CD4-positive, CD25-positive, alpha-beta regulatory T cell (primary cell): ENCODE measurements around the gene ATP2B2. TPM values are rescaled to one million over a fixed set of nuclear protein-coding genes. Genes with fewer than 3 reads are reported as not detected.
A peak's percentile ranks its signal among the peaks of the same experiment; 100 is the strongest.

Experiments used
- ATAC-seq, 2 donors: fragments of 150-1000 bp; cut with Tn5 transposase; one replicate each; pipeline ENCODE4 v1.10.0; 2021; ENCODE audit warnings: low read depth in 2 of 2, moderate number of reproducible peaks in 2 of 2, moderate library complexity in 1 of 2
- DNase-seq, 3 donors: peaks; one replicate each; pipeline versions ENCODE4 v3.0.0 to v3.0.0-alpha.2; 2012 to 2022; ENCODE audit warnings: mixed read lengths in 1 of 3
- H3K27ac ChIP-seq: one replicate; pipeline ENCODE4 v1.7.0; 2013; ENCODE audit warnings: mild to moderate bottlenecking, low read length; ENCODE audit not compliant: insufficient read depth, poor library complexity, severe bottlenecking
- H3K27me3 ChIP-seq: one replicate; pipeline ENCODE4 v1.7.0; 2013; ENCODE audit warnings: low read length; ENCODE audit not compliant: control insufficient read depth, insufficient read depth
- H3K36me3 ChIP-seq: one replicate; pipeline ENCODE4 v1.7.0; 2013; ENCODE audit warnings: mild to moderate bottlenecking, low read length, moderate library complexity; ENCODE audit not compliant: control insufficient read depth, insufficient read depth
- H3K4me1 ChIP-seq: 2 replicates; pipeline ENCODE4 v1.7.0; 2013; ENCODE audit warnings: mild to moderate bottlenecking, low read length; ENCODE audit not compliant: insufficient read depth, control insufficient read depth, poor library complexity, severe bottlenecking
- H3K4me3 ChIP-seq: one replicate; pipeline ENCODE4 v1.7.0; 2013; ENCODE audit warnings: low read depth, mild to moderate bottlenecking, low read length, moderate library complexity
- H3K9me3 ChIP-seq, 2 experiments: 1 replicate in 1 of 2; 2 replicates in 1 of 2; pipeline ENCODE4 v1.7.0; 2013; ENCODE audit warnings: low read length in 2 of 2, mild to moderate bottlenecking in 1 of 2, moderate library complexity in 1 of 2; ENCODE audit not compliant: control insufficient read depth in 2 of 2
- H3K27ac Mint-ChIP-seq, 3 donors: one replicate each; pipeline ENCODE4 v1.8.0; 2020 to 2022; ENCODE audit warnings: mild to moderate bottlenecking in 3 of 3, mixed read lengths in 3 of 3, moderate library complexity in 2 of 3
- H3K27me3 Mint-ChIP-seq: one replicate; pipeline ENCODE4 v1.8.0; 2022; ENCODE audit warnings: mild to moderate bottlenecking, mixed read lengths
- H3K36me3 Mint-ChIP-seq: one replicate; pipeline ENCODE4 v1.8.0; 2020; ENCODE audit warnings: mixed read lengths
- H3K4me1 Mint-ChIP-seq, 4 donors: one replicate each; pipeline ENCODE4 v1.8.0; 2020 to 2022; ENCODE audit warnings: mixed read lengths in 4 of 4, mild to moderate bottlenecking in 1 of 4
- H3K4me3 Mint-ChIP-seq, 4 donors: one replicate each; pipeline ENCODE4 v1.8.0; 2020 to 2022; ENCODE audit warnings: mild to moderate bottlenecking in 4 of 4, mixed read lengths in 4 of 4, moderate library complexity in 3 of 4
- H3K9me3 Mint-ChIP-seq, 7 donors: one replicate each; pipeline ENCODE4 v1.8.0; 2020 to 2022; ENCODE audit warnings: mixed read lengths in 7 of 7, mild to moderate bottlenecking in 3 of 7, moderate library complexity in 2 of 7
- polyA plus RNA-seq, 4 donors: library from polyadenylated mRNA; unstranded; fragments of 300-500 nt; fragmentation: Illumina TruSeq; gene quantifications; one replicate each; pipeline ENCODE4 v1.2.3, GENCODE V29; 2021
- total RNA-seq: library from RNA; stranded (reverse); gene quantifications from one replicate; pipeline ENCODE4 v1.2.3, GENCODE V29; 2022

Gene ATP2B2
- total and polyA plus RNA-seq, 5 donors from 2014 or later: 0.13 TPM; not detected in 4

DNA sequence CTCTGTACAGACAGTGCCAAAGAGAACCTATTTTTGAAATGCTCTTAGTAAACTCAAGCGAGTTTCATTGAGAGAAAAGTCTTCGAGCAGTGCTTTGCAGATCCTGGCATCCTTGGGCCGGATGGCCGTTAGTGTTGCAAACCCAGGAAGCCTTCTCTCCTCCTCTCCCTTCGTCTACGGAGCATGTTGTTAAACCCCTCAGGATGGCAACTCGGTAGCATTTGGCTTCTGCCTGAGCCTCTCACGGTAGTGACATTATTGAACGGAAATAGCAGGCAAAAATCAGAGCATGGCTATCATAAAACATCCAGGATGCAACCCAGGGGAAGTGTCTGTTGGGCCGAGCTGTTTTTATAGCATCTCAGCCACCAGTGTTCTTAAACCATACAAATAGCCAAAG is 177.8 kb downstream of the ATP2B2 start:
- no peaks in the 10 kb centered on the region for H3K36me3 Mint-ChIP-seq
- DNase-seq: no peak
- Histone ChIP-seq H3K9me3 (no peaks in the 10 kb centered on the region), H3K27ac (no peak overlapping the region), H3K27me3 (peaks cover 2% of the 10 kb centered on the region), H3K4me1 (no peaks in the 10 kb centered on the region), H3K36me3 (no peaks in the 10 kb centered on the region), H3K4me3 (no peak overlapping the region)
- H3K4me1 Mint-ChIP-seq: no peaks in the 10 kb centered on the region
- no peak for ATAC-seq
- no peak overlapping the region for H3K27ac Mint-ChIP-seq
- peaks cover 40% of the 10 kb centered on the region for H3K27me3 Mint-ChIP-seq
- peaks cover 0 to 2% (median 0%) of the 10 kb centered on the region in 7 donors for H3K9me3 Mint-ChIP-seq
- H3K4me3 Mint-ChIP-seq: no peak overlapping the region

- no peaks in the 10 kb centered on the region for H3K27me3 ChIP-seq
- no peak for ATAC-seq
- DNase-seq: peak in 2 of 3 donors; percentile 32 to 48
- H3K4me3 ChIP-seq: no peak overlapping the region
- H3K27me3 Mint-ChIP-seq: peaks cover 4% of the 10 kb centered on the region
- peaks cover 0 to 2% (median 0%) of the 10 kb centered on the region in 7 donors for H3K9me3 Mint-ChIP-seq
- peaks cover 4% of the 10 kb centered on the region for H3K36me3 Mint-ChIP-seq
- H3K27ac ChIP-seq: no peak overlapping the region
- H3K4me1 Mint-ChIP-seq: peaks cover 4 to 34% (median 15%) of the 10 kb centered on the region in 4 donors
- peak overlapping the region in 2 of 3 donors; percentile 55 to 94 for H3K27ac Mint-ChIP-seq
- peaks cover 22% of the 10 kb centered on the region for H3K4me1 ChIP-seq
- H3K9me3 ChIP-seq: no peaks in the 10 kb centered on the region
- H3K4me3 Mint-ChIP-seq: peak overlapping the region in 3 of 4 donors; percentile 38 to 95 (median 43)
- H3K36me3 ChIP-seq: peaks cover 11% of the 10 kb centered on the region
Measured at GRCh38 chr3:10322352-10322710, 183.1 kb downstream of the ATP2B2 start.

GRCh38 chr3:10321630-10322351 is 183.6 kb downstream of the ATP2B2 start:
- H3K27me3 Mint-ChIP-seq: peaks cover 4% of the 10 kb centered on the region
- DNase-seq (no peak), ATAC-seq (no peak)
- peaks cover 0 to 2% (median 0%) of the 10 kb centered on the region in 7 donors for H3K9me3 Mint-ChIP-seq
- Histone ChIP-seq H3K36me3 (peaks cover 16% of the 10 kb centered on the region), H3K27me3 (no peaks in the 10 kb centered on the region), H3K4me3 (no peak overlapping the region), H3K9me3 (no peaks in the 10 kb centered on the region), H3K4me1 (peaks cover 22% of the 10 kb centered on the region), H3K27ac (peak overlapping the region; percentile 76)
- H3K4me1 Mint-ChIP-seq: peaks cover 4 to 37% (median 15%) of the 10 kb centered on the region in 4 donors
- peaks cover 4% of the 10 kb centered on the region for H3K36me3 Mint-ChIP-seq
- H3K4me3 Mint-ChIP-seq: peak overlapping the region; percentile 90 to 95 (median 94)
- H3K27ac Mint-ChIP-seq: peak overlapping the region in 2 of 3 donors; percentile 94 to 97

- ATAC-seq (no peak), DNase-seq (no peak)
- peaks cover 28% of the 10 kb centered on the region for H3K36me3 ChIP-seq
- Mint-ChIP-seq H3K4me1 (peaks cover 4 to 37% (median 15%) of the 10 kb centered on the region in 4 donors), H3K4me3 (peak overlapping the region; percentile 90 to 95 (median 94)), H3K27ac (peak overlapping the region; percentile 74 to 97 (median 94)), H3K36me3 (peaks cover 4% of the 10 kb centered on the region), H3K27me3 (no peaks in the 10 kb centered on the region), H3K9me3 (peaks cover 0 to 2% (median 0%) of the 10 kb centered on the region in 7 donors)
- H3K27me3 ChIP-seq: no peaks in the 10 kb centered on the region
- peaks cover 22% of the 10 kb centered on the region for H3K4me1 ChIP-seq
- no peaks in the 10 kb centered on the region for H3K9me3 ChIP-seq
- H3K27ac ChIP-seq: peak overlapping the region; percentile 76
- peak overlapping the region; percentile 97 for H3K4me3 ChIP-seq
Measured at GRCh38 chr3:10320320-10320677, 185.1 kb downstream of the ATP2B2 start.

DNA sequence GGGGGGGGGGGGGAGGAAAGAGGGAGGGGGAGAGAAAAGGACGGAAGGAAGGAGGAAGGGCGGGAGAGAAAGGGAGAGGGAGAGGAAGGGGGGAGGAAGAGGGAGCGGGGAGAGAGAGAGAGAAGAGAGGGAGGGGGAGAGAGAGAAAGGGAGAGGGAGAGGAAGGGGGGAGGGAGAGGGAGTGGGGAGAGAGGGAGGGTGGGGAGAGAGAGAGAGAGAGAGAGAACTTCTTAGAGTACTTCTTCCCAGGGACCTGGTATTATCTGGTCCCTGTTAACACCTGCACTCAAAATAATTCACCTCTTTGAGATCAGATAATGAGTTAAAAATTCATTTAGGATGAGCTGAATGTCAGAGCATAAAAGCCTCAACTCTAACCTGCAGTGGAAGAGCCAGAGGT is 185.6 kb downstream of the ATP2B2 start:
- Histone ChIP-seq H3K9me3 (no peaks in the 10 kb centered on the region), H3K27me3 (no peaks in the 10 kb centered on the region), H3K4me1 (peaks cover 22% of the 10 kb centered on the region), H3K4me3 (peak overlapping the region; percentile 97), H3K27ac (peak overlapping the region; percentile 24), H3K36me3 (peaks cover 32% of the 10 kb centered on the region)
- ATAC-seq (no peak), DNase-seq (no peak)
- Mint-ChIP-seq H3K4me1 (peaks cover 4 to 37% (median 15%) of the 10 kb centered on the region in 4 donors), H3K9me3 (peaks cover 0 to 2% (median 0%) of the 10 kb centered on the region in 7 donors), H3K36me3 (peaks cover 6% of the 10 kb centered on the region), H3K4me3 (peak overlapping the region; percentile 90 to 95 (median 94)), H3K27ac (peak overlapping the region in 2 of 3 donors; percentile 94 to 97), H3K27me3 (no peaks in the 10 kb centered on the region)

GRCh38 chr3:10319251-10319650 is 186.1 kb downstream of the ATP2B2 start:
- Mint-ChIP-seq H3K27ac (peak overlapping the region; percentile 67 to 88 (median 82)), H3K27me3 (no peaks in the 10 kb centered on the region), H3K36me3 (peaks cover 12% of the 10 kb centered on the region), H3K4me3 (peak overlapping the region; percentile 79 to 93 (median 88)), H3K4me1 (peaks cover 4 to 39% (median 15%) of the 10 kb centered on the region in 4 donors), H3K9me3 (no peaks in the 10 kb centered on the region)
- Histone ChIP-seq H3K27me3 (no peaks in the 10 kb centered on the region), H3K4me1 (peaks cover 22% of the 10 kb centered on the region), H3K4me3 (no peak overlapping the region), H3K9me3 (no peaks in the 10 kb centered on the region), H3K36me3 (peaks cover 37% of the 10 kb centered on the region), H3K27ac (peak overlapping the region; percentile 24)
- DNase-seq: no peak
- ATAC-seq: no peak

DNA sequence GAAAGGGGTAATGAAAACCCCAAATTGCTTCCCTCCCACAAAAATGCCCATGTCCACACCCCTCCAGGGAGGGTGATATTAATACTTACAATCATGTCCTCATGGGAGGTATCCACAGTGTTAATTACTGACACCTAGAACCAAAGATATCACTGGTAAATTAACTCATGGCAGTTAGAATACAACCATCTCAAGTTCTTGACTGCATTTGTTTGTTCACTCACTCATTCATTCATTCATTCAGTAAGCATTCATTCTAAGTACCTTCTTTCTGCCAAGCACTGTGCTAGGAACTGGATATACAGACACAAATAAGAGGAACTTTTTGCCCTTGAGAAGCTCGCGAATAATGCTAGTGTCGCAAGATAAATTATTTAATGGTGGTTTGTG is 187.4 kb downstream of the ATP2B2 start:
- no peak for ATAC-seq
- Histone ChIP-seq H3K27ac (no peak overlapping the region), H3K27me3 (no peaks in the 10 kb centered on the region), H3K9me3 (no peaks in the 10 kb centered on the region), H3K4me1 (peaks cover 22% of the 10 kb centered on the region), H3K36me3 (peaks cover 50% of the 10 kb centered on the region), H3K4me3 (no peak overlapping the region)
- H3K27me3 Mint-ChIP-seq: no peaks in the 10 kb centered on the region
- H3K4me1 Mint-ChIP-seq: peaks cover 4 to 39% (median 15%) of the 10 kb centered on the region in 4 donors
- H3K27ac Mint-ChIP-seq: peak overlapping the region in 1 of 3 donors; percentile 44
- no peaks in the 10 kb centered on the region for H3K9me3 Mint-ChIP-seq
- peak overlapping the region in 2 of 4 donors; percentile 74 to 92 for H3K4me3 Mint-ChIP-seq
- peaks cover 22% of the 10 kb centered on the region for H3K36me3 Mint-ChIP-seq
- DNase-seq: no peak
